PC-3 (cell line): Measurements from ENCODE around the gene ZNF292.

ENCODE experiments used
- EZH2 ChIP-seq: fragments of 300-600 bp; sonication (generic); IDR thresholded peaks from one replicate; pipeline ENCODE4 v1.6.1; 2017; ENCODE audit warnings: antibody characterized with exemption, mild to moderate bottlenecking, low read length; ENCODE audit not compliant: unreplicated experiment
- EZH2phosphoT487 ChIP-seq: fragments of 300-600 bp; sonication (generic); IDR thresholded peaks from 2 replicates; pipeline ENCODE4 v1.6.1; 2018; ENCODE audit warnings: mild to moderate bottlenecking, antibody characterized with exemption, low read length, borderline replicate concordance
- TF ChIP-seq, protein P1 (sequence below): fragments of 300-600 bp; sonication (generic); conservative IDR thresholded peaks from 2 replicates; pipeline ENCODE4 v1.5.1; 2017; ENCODE audit warnings: antibody characterized with exemption, low read depth, mild to moderate bottlenecking, low read length

DNA sequence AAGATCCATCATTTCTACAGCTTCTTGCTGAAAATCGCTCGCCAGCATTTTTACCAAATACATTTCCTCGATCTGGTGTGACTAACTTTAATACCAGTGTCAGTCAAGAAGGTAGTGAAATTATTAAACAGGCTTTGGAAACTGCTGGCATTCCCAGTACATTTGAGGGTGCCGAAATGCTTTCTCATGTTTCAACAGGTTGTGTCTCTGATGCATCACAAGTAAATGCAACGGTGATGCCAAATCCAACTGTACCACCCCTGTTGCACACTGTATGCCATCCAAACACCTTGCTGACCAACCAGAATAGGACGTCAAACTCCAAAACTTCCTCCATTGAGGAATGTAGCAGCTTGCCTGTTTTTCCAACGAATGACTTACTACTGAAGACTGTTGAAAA lies 102.6 kb downstream of the ZNF292 start:
- TF ChIP-seq, protein P1, sequence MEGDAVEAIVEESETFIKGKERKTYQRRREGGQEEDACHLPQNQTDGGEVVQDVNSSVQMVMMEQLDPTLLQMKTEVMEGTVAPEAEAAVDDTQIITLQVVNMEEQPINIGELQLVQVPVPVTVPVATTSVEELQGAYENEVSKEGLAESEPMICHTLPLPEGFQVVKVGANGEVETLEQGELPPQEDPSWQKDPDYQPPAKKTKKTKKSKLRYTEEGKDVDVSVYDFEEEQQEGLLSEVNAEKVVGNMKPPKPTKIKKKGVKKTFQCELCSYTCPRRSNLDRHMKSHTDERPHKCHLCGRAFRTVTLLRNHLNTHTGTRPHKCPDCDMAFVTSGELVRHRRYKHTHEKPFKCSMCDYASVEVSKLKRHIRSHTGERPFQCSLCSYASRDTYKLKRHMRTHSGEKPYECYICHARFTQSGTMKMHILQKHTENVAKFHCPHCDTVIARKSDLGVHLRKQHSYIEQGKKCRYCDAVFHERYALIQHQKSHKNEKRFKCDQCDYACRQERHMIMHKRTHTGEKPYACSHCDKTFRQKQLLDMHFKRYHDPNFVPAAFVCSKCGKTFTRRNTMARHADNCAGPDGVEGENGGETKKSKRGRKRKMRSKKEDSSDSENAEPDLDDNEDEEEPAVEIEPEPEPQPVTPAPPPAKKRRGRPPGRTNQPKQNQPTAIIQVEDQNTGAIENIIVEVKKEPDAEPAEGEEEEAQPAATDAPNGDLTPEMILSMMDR, result no peak
- TF ChIP-seq EZH2 (no peak), EZH2phosphoT487 (no peak)
